Neural cell (in vitro differentiated cells): ENCODE results near the gene CEP120. TPM values are rescaled to one million over a fixed set of nuclear protein-coding genes. Genes with fewer than 3 reads are reported as not detected.

ENCODE experiments used
- H2AFZ ChIP-seq: fragments of 200-600, 300-800 bp; sonication (generic), shearing (Covaris generic); 2 replicates; pipeline ENCODE4 v1.6.0; 2014; ENCODE audit warnings: low read depth, mild to moderate bottlenecking, antibody characterized with exemption, low read length, moderate library complexity
- H3F3A ChIP-seq: fragments of 200-600 bp; shearing (Covaris generic); 2 replicates; pipeline ENCODE4 v1.6.1; 2016; ENCODE audit warnings: mild to moderate bottlenecking, moderate library complexity, mixed read lengths, antibody characterized with exemption, low read length; ENCODE audit not compliant: insufficient read depth, poor library complexity, severe bottlenecking
- H3K27ac ChIP-seq: fragments of 200-600, 300-800 bp; sonication (generic), shearing (Covaris generic); 2 replicates; pipeline ENCODE4 v1.5.1; 2014; ENCODE audit warnings: mild to moderate bottlenecking, low read length, moderate library complexity
- H3K27me3 ChIP-seq: fragments of 300-800, 200-600 bp; sonication (generic), shearing (Covaris generic); 2 replicates; pipeline ENCODE4 v1.6.0; 2014; ENCODE audit warnings: mild to moderate bottlenecking, low read depth, low read length, moderate library complexity; ENCODE audit not compliant: insufficient read depth
- H3K36me3 ChIP-seq: fragments of 300-800, 200-600 bp; sonication (generic), shearing (Covaris generic); 2 replicates; pipeline ENCODE4 v1.5.1; 2014; ENCODE audit warnings: mild to moderate bottlenecking, antibody characterized with exemption, low read length, moderate library complexity; ENCODE audit not compliant: insufficient read depth
- H3K4me2 ChIP-seq: fragments of 300-800, 200-600 bp; sonication (generic), shearing (Covaris generic); 2 replicates; pipeline ENCODE4 v1.6.0; 2014; ENCODE audit warnings: mild to moderate bottlenecking, low read length
- H3K4me3 ChIP-seq: fragments of 300-800, 200-600 bp; sonication (generic), shearing (Covaris generic); 2 replicates; pipeline ENCODE4 v1.5.1; 2014; ENCODE audit warnings: mild to moderate bottlenecking, low read length, moderate library complexity
- H3K79me2 ChIP-seq: fragments of 200-600 bp; shearing (Covaris generic); replicated peaks from 2 replicates; pipeline ENCODE4 v1.6.0; 2014; ENCODE audit warnings: mild to moderate bottlenecking, low read length, moderate library complexity; ENCODE audit not compliant: insufficient read depth
- H3K9ac ChIP-seq: fragments of 300-800, 200-600 bp; sonication (generic), shearing (Covaris generic); 2 replicates; pipeline ENCODE4 v1.6.1; 2016; ENCODE audit warnings: mild to moderate bottlenecking, low read length, mixed read lengths
- H3K9me2 ChIP-seq: fragments of 200-600 bp; shearing (Covaris generic); 2 replicates; pipeline ENCODE4 v1.6.1; 2016; ENCODE audit warnings: mild to moderate bottlenecking, low read length, mixed read lengths; ENCODE audit not compliant: insufficient read depth
- H3K9me3 ChIP-seq: fragments of 200-600, 300-800 bp; sonication (generic), shearing (Covaris generic); 2 replicates; pipeline ENCODE4 v1.6.1; 2016; ENCODE audit warnings: mild to moderate bottlenecking, mixed run types, low read length, moderate library complexity, mixed read lengths
- H4K20me1 ChIP-seq: fragments of 200-600 bp; shearing (Covaris generic); 2 replicates; pipeline ENCODE4 v1.6.1; 2016; ENCODE audit warnings: mild to moderate bottlenecking, mixed run types; ENCODE audit not compliant: insufficient read depth
- CTCF ChIP-seq: fragments of 450-650 bp; IDR thresholded peaks from 2 replicates; pipeline ENCODE4 v1.5.1; 2014; ENCODE audit warnings: antibody characterized with exemption, mild to moderate bottlenecking, moderate library complexity; ENCODE audit not compliant: poor library complexity, severe bottlenecking
- EP300 ChIP-seq: fragments of 450-650 bp; conservative IDR thresholded peaks from 2 replicates; pipeline ENCODE4 v1.6.1; 2014; ENCODE audit warnings: antibody characterized with exemption, mild to moderate bottlenecking, moderate library complexity; ENCODE audit not compliant: poor library complexity, severe bottlenecking
- EZH2 ChIP-seq: fragments of 200-600, 300-800 bp; shearing (Covaris generic), sonication (generic); IDR thresholded peaks from 2 replicates; pipeline ENCODE4 v1.6.1; 2014; ENCODE audit warnings: antibody characterized with exemption, low read length, borderline replicate concordance, mild to moderate bottlenecking; ENCODE audit not compliant: insufficient read depth, poor library complexity, severe bottlenecking
- MXI1 ChIP-seq: fragments of 450-650 bp; conservative IDR thresholded peaks from 2 replicates; pipeline ENCODE4 v1.6.1; 2014; ENCODE audit warnings: antibody characterized with exemption, mild to moderate bottlenecking; ENCODE audit not compliant: poor library complexity, severe bottlenecking
- POLR2AphosphoS5 ChIP-seq: IDR thresholded peaks from 2 replicates; pipeline ENCODE4 v1.6.1; 2012
- RAD21 ChIP-seq: fragments of 450-650 bp; conservative IDR thresholded peaks from 2 replicates; pipeline ENCODE4 v1.6.1; 2014; ENCODE audit warnings: antibody characterized with exemption, mild to moderate bottlenecking, moderate library complexity
- REST ChIP-seq: IDR thresholded peaks from 2 replicates; pipeline ENCODE4 v1.6.1; 2012; ENCODE audit warnings: borderline replicate concordance
- SMC3 ChIP-seq: fragments of 450-650 bp; conservative IDR thresholded peaks from 2 replicates; pipeline ENCODE4 v1.6.1; 2014; ENCODE audit warnings: antibody characterized with exemption, mild to moderate bottlenecking, moderate library complexity; ENCODE audit not compliant: poor library complexity
- TAF1 ChIP-seq: IDR thresholded peaks from 2 replicates; pipeline ENCODE4 v1.6.1; 2012; ENCODE audit warnings: low read depth
- polyA plus RNA-seq: library from polyadenylated mRNA; depleted of rRNA; stranded (reverse); fragments of >200 nt; gene quantifications from 2 replicates; pipeline ENCODE4 v1.2.3, GENCODE V29; 2014

The CEP120 gene
- polyA plus RNA-seq, 1 donor from 2014 or later, result 33.2 TPM

GRCh38 chr5:123299136-123299535 lies 124.1 kb downstream of the CEP120 start:
- no peaks in the 10 kb centered on the region for H3K27me3 ChIP-seq
- no peaks in the 10 kb centered on the region for H3F3A ChIP-seq
- no peaks in the 10 kb centered on the region for H3K9me2 ChIP-seq
- no peaks in the 10 kb centered on the region for H3K9me3 ChIP-seq
- no peak overlapping the region for H2AFZ ChIP-seq
- no peak overlapping the region for H3K4me3 ChIP-seq
- H3K27ac ChIP-seq, result no peak overlapping the region
- TF ChIP-seq MXI1 (no peak), EP300 (no peak), CTCF (no peak), EZH2 (no peak), SMC3 (no peak), TAF1 (no peak), RAD21 (no peak), POLR2AphosphoS5 (no peak), REST (no peak)
- H4K20me1 ChIP-seq, result no peaks in the 10 kb centered on the region
- no peak overlapping the region for H3K9ac ChIP-seq
- H3K4me2 ChIP-seq, result no peak overlapping the region
- no peaks in the 10 kb centered on the region for H3K36me3 ChIP-seq
- no peaks in the 10 kb centered on the region for H3K79me2 ChIP-seq

- H2AFZ ChIP-seq, result no peak overlapping the region
- no peaks in the 10 kb centered on the region for H3K27me3 ChIP-seq
These were observed 124.7 kb downstream of the CEP120 start for GRCh38 chr5:123298335-123299030.

More at GRCh38 chr5:123298335-123299030, 124.7 kb downstream of the CEP120 start:
- Histone ChIP-seq H3K36me3 (no peaks in the 10 kb centered on the region), H3K4me2 (no peak overlapping the region), H3K9me3 (no peaks in the 10 kb centered on the region), H3K27ac (no peak overlapping the region), H3F3A (no peaks in the 10 kb centered on the region), H3K79me2 (no peaks in the 10 kb centered on the region), H3K9me2 (no peaks in the 10 kb centered on the region), H3K4me3 (no peak overlapping the region), H3K9ac (no peak overlapping the region), H4K20me1 (no peaks in the 10 kb centered on the region)
- TF ChIP-seq EZH2 (no peak), SMC3 (no peak), MXI1 (no peak), REST (no peak), POLR2AphosphoS5 (no peak), EP300 (no peak), CTCF (no peak), RAD21 (no peak), TAF1 (no peak)
